IPS-15b (cell line): ENCODE data around the gene GAS2L1.

ENCODE experiments used
- H3K27me3 ChIP-seq: one replicate; pipeline ENCODE4 v1.6.1; 2013; ENCODE audit warnings: low read length; ENCODE audit not compliant: control insufficient read depth, insufficient read depth
- H3K36me3 ChIP-seq: one replicate; pipeline ENCODE4 v1.6.1; 2013; ENCODE audit warnings: low read length; ENCODE audit not compliant: control insufficient read depth, insufficient read depth
- H3K4me1 ChIP-seq: one replicate; pipeline ENCODE4 v1.6.1; 2013; ENCODE audit warnings: mild to moderate bottlenecking, low read length; ENCODE audit not compliant: control insufficient read depth, insufficient read depth
- H3K4me3 ChIP-seq: one replicate; pipeline ENCODE4 v1.5.1; 2013; ENCODE audit warnings: low read depth, low read length
- H3K9ac ChIP-seq: one replicate; pipeline ENCODE4 v1.6.1; 2013; ENCODE audit warnings: low read depth, mild to moderate bottlenecking, low read length
- H3K9me3 ChIP-seq: one replicate; pipeline ENCODE4 v1.6.1; 2013; ENCODE audit warnings: mild to moderate bottlenecking, low read length; ENCODE audit not compliant: control insufficient read depth, insufficient read depth

GAS2L1 gene

GRCh38 chr22:29302681-29303465, 3.6 kb upstream of the GAS2L1 start:
- Histone ChIP-seq H3K36me3 (peaks cover 27% of the 10 kb centered on the region), H3K4me3 (no peak overlapping the region), H3K4me1 (peaks cover 3% of the 10 kb centered on the region), H3K9ac (no peak overlapping the region), H3K27me3 (no peaks in the 10 kb centered on the region), H3K9me3 (no peaks in the 10 kb centered on the region)

GRCh38 chr22:29305836-29306174, 645 bp upstream of the GAS2L1 start:
- H3K4me1 ChIP-seq: peaks cover 3% of the 10 kb centered on the region
- peak overlapping the region; percentile 79 for H3K4me3 ChIP-seq
- no peaks in the 10 kb centered on the region for H3K9me3 ChIP-seq
- H3K36me3 ChIP-seq: peaks cover under 1% of the 10 kb centered on the region
- no peaks in the 10 kb centered on the region for H3K27me3 ChIP-seq
- H3K9ac ChIP-seq: no peak overlapping the region

GRCh38 chr22:29306835-29307595, 565 bp downstream of the GAS2L1 start:
- H3K4me1 ChIP-seq: peaks cover 3% of the 10 kb centered on the region
- H3K36me3 ChIP-seq: no peaks in the 10 kb centered on the region
- H3K9me3 ChIP-seq: no peaks in the 10 kb centered on the region
- peak overlapping the region; percentile 79 for H3K4me3 ChIP-seq
- H3K9ac ChIP-seq: peak overlapping the region; percentile 70
- no peaks in the 10 kb centered on the region for H3K27me3 ChIP-seq

DNA sequence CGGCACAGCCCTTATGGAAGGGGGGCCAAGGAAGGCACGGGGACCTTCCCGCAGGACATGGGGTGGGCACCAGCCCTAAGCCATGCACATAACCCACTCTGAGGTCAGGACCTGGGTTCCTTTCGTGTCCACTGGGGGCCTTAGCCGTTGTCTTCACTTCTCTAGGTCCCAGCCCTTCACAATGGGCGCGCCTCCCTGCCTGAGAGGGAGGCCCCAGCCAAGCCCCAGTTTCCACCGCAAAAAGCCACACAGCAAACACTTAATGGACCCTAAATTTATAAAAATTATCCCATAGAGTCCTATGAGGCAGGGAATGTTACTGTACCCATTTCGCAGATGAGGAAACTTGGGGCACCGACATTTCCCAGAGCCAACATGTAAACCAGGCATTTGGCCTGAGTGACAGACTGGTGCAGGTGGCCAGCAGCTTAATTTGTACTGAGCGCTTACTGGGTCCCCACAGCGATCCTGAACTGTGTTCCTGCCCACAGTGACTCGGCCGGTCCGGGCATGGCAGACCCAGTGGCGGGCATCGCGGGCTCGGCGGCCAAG, 1.2 kb downstream of the GAS2L1 start:
- H3K4me1 ChIP-seq: peaks cover 3% of the 10 kb centered on the region
- peaks cover under 1% of the 10 kb centered on the region for H3K27me3 ChIP-seq
- H3K36me3 ChIP-seq: no peaks in the 10 kb centered on the region
- no peak overlapping the region for H3K9ac ChIP-seq
- H3K4me3 ChIP-seq: peak overlapping the region; percentile 56
- H3K9me3 ChIP-seq: no peaks in the 10 kb centered on the region

DNA sequence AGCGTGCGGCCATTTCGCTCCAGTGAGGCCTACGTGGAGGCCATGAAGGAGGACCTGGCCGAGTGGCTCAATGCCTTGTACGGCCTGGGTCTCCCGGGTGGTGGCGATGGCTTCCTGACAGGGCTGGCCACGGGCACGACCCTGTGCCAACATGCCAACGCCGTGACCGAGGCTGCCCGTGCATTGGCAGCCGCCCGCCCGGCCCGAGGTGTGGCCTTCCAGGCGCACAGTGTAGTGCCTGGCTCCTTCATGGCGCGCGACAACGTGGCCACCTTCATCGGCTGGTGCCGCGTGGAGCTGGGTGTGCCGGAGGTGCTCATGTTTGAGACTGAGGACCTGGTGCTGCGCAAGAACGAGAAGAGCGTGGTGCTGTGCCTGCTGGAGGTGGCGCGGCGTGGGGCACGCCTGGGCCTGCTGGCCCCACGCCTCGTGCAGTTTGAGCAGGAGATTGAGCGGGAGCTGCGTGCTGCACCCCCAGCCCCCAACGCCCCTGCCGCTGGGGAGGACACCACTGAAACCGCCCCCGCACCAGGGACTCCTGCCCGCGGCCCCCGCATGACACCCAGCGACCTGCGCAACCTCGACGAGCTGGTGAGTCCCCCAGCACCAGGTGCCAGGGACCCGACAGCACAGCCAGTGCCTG, 1.8 kb downstream of the GAS2L1 start:
- no peaks in the 10 kb centered on the region for H3K36me3 ChIP-seq
- H3K27me3 ChIP-seq: peaks cover 5% of the 10 kb centered on the region
- H3K9me3 ChIP-seq: no peaks in the 10 kb centered on the region
- no peak overlapping the region for H3K4me3 ChIP-seq
- peaks cover 7% of the 10 kb centered on the region for H3K4me1 ChIP-seq
- H3K9ac ChIP-seq: no peak overlapping the region

GRCh38 chr22:29308791-29309262, 2.4 kb downstream of the GAS2L1 start:
- Histone ChIP-seq H3K27me3 (peaks cover 10% of the 10 kb centered on the region), H3K4me1 (peaks cover 8% of the 10 kb centered on the region), H3K4me3 (no peak overlapping the region), H3K36me3 (no peaks in the 10 kb centered on the region), H3K9ac (no peak overlapping the region), H3K9me3 (no peaks in the 10 kb centered on the region)

- Histone ChIP-seq H3K27me3 (peaks cover 17% of the 10 kb centered on the region), H3K4me1 (peaks cover 13% of the 10 kb centered on the region), H3K4me3 (no peak overlapping the region), H3K9me3 (no peaks in the 10 kb centered on the region), H3K36me3 (no peaks in the 10 kb centered on the region), H3K9ac (no peak overlapping the region)
Observed at GRCh38 chr22:29309332-29310064, 3.0 kb downstream of the GAS2L1 start.

GRCh38 chr22:29310065-29310862, 3.8 kb downstream of the GAS2L1 start:
- H3K9me3 ChIP-seq: no peaks in the 10 kb centered on the region
- no peaks in the 10 kb centered on the region for H3K36me3 ChIP-seq
- peaks cover 14% of the 10 kb centered on the region for H3K4me1 ChIP-seq
- no peak overlapping the region for H3K9ac ChIP-seq
- H3K27me3 ChIP-seq: peaks cover 25% of the 10 kb centered on the region
- H3K4me3 ChIP-seq: no peak overlapping the region

GRCh38 chr22:29310863-29311339, 4.5 kb downstream of the GAS2L1 start:
- no peak overlapping the region for H3K4me3 ChIP-seq

GRCh38 chr22:29311464-29312217, 5.2 kb downstream of the GAS2L1 start:
- Histone ChIP-seq H3K9me3 (no peaks in the 10 kb centered on the region), H3K27me3 (peaks cover 35% of the 10 kb centered on the region), H3K4me1 (peaks cover 11% of the 10 kb centered on the region), H3K9ac (no peak overlapping the region), H3K4me3 (no peak overlapping the region), H3K36me3 (no peaks in the 10 kb centered on the region)

More at GRCh38 chr22:29310863-29311339, 4.5 kb downstream of the GAS2L1 start:
- Histone ChIP-seq H3K27me3 (peaks cover 28% of the 10 kb centered on the region), H3K9me3 (no peaks in the 10 kb centered on the region), H3K9ac (no peak overlapping the region), H3K36me3 (no peaks in the 10 kb centered on the region), H3K4me1 (peaks cover 12% of the 10 kb centered on the region)
